CD1c-positive myeloid dendritic cell (primary cell): Measurements from ENCODE around the gene POGLUT2.

Experiments used
- DNase-seq: peaks from one replicate; pipeline ENCODE4 v3.0.0-alpha.2; 2016; ENCODE audit errors: extremely low spot score

Gene POGLUT2

DNA sequence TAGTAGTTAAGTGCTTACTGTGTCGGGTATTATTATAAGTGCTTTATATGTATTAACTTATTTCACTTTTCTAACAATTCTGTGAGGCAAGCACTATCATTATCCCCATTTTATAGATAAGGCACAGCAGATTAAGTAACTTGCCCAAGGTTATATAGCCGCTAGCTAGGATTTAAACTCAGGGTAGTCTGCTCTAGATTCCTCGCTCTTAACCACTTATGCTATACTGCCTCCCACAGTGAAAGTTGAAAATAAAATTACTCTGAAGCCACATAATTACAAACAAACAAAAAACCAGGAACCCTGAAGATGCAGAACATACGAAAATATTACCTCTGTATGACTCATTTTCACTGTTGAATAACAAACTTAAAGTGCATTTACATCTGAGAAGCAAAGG lies 29.1 kb downstream of the POGLUT2 start:
- no peak for DNase-seq

DNA sequence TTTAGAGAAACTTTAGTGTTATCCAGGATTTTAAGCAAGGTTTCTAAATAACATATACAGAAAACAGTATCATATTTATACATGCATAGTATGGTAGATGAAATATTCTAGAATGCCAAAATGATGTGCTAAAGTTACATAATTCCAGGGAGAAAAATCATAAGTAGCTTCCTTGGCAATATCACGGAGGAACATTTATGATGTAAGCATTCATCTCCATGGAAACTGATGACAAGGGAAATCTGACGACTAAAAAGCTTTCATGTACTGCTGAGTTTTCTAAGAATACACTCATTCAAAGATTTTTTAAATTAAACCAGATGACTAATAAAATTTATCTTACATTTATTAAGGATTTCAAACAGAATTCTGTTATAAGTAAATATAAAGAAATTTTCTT lies 29.9 kb downstream of the POGLUT2 start:
- DNase-seq = no peak

DNA sequence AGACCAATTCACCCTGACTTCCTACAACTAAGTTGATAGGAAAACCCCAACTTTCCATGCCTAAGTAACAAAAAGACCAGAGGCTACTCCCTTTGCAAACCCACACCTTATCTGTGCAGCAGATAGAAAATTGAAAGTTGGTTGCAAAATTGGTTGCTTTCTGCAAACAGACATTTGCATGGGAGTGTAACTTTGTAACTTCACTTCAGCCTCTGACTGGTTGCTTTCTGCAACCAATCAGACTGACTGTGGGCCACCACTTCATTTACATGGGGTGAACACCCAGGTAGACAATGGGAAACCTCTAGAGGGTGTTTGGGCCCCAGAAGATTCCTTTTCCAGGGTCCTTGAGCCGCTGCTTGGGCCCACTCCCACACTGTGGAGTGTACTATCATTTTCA lies 35.0 kb downstream of the POGLUT2 start:
- DNase-seq = no peak

DNA sequence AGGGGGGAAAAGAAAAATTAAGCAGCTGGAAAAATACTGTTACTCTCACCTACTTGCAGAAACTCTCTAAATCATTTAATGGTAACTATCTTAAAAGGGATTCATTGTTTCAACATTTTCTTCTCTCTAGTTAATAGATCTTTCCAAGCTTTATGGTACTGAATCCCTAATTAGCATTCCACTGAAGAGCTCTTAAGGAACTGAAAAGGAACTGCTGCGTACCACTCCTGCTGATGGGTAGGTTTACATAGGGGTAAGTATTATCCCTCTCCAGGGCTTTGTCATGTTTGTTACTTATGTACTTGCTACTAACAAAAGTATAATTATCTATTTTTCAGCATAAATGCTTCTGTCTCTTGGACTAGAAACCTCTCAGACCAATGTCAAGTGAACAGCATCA lies 37.7 kb downstream of the POGLUT2 start:
- no peak for DNase-seq

DNA sequence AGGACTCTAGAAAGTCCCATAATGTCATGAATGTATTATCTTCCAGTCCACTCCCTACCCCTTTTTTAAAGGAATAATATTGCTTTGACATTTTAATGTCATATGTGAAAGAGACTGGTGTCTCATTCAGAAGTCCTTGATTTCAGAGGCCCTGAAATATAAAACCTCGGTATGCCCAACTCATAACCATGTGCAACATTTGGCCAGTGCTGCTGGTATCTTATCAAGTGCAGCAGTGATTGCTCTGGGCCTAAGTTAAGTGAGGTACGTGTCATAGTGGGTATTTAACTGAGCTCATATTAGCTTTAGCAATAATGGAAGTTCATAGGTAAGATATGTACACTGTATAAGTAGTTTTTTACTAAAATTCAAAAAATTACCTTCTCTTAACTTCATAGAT lies 39.9 kb downstream of the POGLUT2 start:
- no peak for DNase-seq

DNA sequence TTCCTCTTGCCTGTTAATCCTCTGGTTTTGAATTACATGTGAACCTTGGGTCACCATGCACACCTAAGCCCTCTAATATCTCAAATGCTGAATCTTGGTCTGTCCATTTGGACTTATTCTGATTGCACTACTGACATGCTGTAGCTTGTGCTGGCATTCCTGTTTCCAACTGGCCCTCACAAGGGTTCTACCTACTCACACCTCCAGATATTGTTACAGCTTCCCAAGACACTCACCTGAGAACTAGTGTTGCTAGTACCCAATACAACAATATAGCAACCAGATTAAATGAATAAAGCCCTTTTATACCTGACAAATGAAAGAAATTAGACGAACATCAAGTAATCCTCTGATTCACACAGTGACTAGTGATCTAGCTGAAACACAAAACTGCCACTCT lies 41.8 kb downstream of the POGLUT2 start:
- no peak for DNase-seq

DNA sequence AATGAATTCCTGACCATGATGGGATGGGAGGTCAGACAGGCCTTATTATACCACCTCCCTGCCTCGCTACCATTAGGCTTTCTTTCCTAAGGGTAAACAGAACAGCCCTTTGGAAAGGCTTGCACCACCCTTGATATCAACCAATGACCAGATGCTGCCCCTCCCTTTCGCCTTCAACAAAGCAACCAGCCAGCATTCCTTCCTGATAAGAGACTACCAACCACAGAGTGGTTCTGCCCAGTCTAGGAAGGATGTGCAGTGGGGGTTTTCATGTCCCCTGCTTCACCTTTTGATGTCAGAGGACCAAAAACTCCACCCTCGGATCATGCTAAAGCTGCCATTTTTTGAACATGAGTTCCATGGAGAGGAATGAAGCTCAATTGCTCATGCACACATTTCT lies 46.9 kb downstream of the POGLUT2 start:
- DNase-seq = no peak

DNA sequence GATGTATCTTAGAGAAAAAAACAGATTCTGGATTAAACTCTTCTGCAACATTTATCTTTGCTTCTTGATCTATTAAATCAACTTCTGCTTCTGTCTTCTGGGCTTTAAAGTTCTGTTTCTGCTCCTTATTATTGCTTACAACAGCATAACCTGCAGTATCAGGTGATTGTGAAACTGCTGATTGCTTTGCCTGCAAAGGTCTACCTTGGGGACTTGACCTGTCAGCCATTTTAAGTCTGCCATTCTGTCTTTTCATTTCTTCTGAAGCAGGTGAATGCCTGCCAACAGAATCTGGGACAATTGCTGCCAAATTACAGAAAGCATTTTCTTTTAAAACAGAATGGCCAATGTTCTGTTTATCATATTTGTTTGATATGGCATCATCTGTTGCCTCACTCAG lies 56.3 kb downstream of the POGLUT2 start:
- DNase-seq = no peak

DNA sequence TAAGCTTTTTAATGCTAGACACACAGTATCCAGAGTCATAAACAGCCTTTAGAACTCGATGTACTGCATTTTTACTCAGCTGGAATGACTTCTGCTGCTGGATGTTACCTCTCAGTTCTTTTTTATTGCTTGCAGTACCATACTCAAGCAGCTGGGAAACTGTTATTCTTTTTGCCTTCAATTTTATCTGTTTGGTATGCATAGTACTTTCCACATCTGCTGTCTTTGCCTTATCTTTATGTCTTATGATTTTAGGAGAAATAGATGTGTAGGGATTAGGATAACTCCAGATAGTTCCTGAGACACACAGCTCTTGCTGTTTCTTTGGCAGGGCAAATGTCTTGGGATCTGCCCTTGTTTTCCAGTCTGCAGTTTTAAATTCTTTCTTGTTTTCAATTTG lies 56.7 kb downstream of the POGLUT2 start:
- DNase-seq = no peak
